Measurements from ENCODE around the gene SH3GLB2.

DNA sequence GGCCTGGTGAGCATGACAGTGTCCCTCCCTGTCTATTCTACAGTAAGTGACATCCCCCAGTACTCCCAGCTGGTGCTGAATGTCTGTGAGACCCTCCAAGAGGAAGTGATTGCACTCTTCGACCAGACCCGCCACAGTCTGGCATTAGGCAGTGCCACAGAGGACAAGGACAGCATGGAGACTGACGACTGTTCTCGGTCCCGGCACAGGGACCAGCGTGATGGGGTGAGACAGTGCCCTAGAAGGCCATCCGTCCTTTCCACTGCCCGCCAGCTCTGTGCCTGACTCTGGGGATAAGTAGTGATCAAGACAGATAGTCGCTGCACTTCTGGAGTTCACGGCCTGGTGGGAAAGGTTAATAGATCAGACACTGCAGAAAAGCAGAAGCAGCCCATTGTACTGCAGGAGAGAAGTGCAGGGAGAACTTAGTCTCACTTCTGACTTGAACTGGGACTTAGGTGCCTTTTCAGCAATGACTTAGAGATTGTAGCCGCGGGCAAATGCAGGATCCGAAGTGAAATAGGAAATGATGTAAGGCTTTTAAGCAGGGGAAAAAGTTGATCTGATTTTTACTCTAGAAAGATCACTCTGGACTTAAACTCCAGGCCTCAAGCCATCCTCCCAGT lies 28.4 kb downstream of the SH3GLB2 start:
- TF ChIP-seq NANOG (IDR thresholded peaks at IDR 0.05; ENCODE audit: insufficient read depth, low read depth, low read length, poor library complexity, severe bottlenecking) (no peak), CHD2 (IDR thresholded peaks at IDR 0.05; ENCODE audit: low read length) (no peak), CTCF (IDR thresholded peaks at IDR 0.05; ENCODE audit: control extremely low read depth in 1 of 3, insufficient read depth in 1 of 3, low read depth in 1 of 3, low read length in 3 of 3) (no peak), POLR2A (IDR thresholded peaks at IDR 0.05; ENCODE audit: control extremely low read depth in 1 of 2, low read depth in 2 of 2, low read length in 2 of 2) (no peak), MAFK (IDR thresholded peaks at IDR 0.05; ENCODE audit: low read depth, low read length) (no peak), TCF12 (IDR thresholded peaks at IDR 0.05; ENCODE audit: low read depth, low read length) (no peak), KDM4A (IDR thresholded peaks at IDR 0.05; ENCODE audit: low read depth, low read length, severe bottlenecking) (no peak), TAF1 (IDR thresholded peaks at IDR 0.05; ENCODE audit: low read depth, low read length) (no peak)
